BE2C (cell line): ENCODE results near the gene MBNL1.

Experiments used
- DNase-seq: peaks from one replicate; pipeline ENCODE4 v3.0.0-alpha.2; 2020
- H3K27me3 ChIP-seq: fragments of 250-450 bp; sonication (Bioruptor Pico); 2 replicates; pipeline ENCODE4 v1.5.1; 2020; ENCODE audit warnings: mild to moderate bottlenecking
- H3K36me3 ChIP-seq: fragments of 250-450 bp; sonication (Bioruptor Pico); 2 replicates; pipeline ENCODE4 v1.5.1; 2020; ENCODE audit warnings: mild to moderate bottlenecking
- H3K4me1 ChIP-seq: fragments of 250-450 bp; sonication (Bioruptor Pico); 2 replicates; pipeline ENCODE4 v1.5.1; 2020
- H3K4me3 ChIP-seq: 2 replicates; pipeline ENCODE4 v1.5.1; 2011; ENCODE audit warnings: low read depth, low read length
- H3K9me3 ChIP-seq: fragments of 250-450 bp; sonication (Bioruptor Pico); 2 replicates; pipeline ENCODE4 v1.5.1; 2020
- TF ChIP-seq, protein P1 (sequence below): IDR thresholded peaks from 2 replicates; pipeline ENCODE4 v1.5.1; 2012; ENCODE audit warnings: mild to moderate bottlenecking, low read depth, low read length

Gene MBNL1

DNA sequence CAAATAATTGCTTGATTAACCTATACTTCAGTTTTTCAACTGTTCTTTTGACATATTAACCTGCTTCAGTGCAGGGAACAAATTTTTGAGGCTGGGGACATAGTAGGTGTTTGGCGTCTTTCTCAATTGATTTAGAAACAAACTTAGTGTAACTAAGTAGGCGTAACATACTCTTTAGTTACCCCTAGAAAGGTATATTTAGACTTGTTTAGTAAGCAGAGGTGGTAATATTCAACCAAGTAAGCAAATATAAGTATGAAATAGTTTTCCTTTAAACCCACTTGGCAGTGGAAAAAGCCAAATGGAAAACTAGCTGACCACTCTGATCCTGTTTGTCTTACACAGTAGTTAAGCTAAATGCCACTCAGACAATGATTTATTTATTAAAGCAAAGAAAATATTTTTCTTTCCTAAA is 113.2 kb downstream of the MBNL1 start:
- H3K27me3 ChIP-seq, result no peaks in the 10 kb centered on the region
- no peaks in the 10 kb centered on the region for H3K36me3 ChIP-seq
- TF ChIP-seq, protein P1, sequence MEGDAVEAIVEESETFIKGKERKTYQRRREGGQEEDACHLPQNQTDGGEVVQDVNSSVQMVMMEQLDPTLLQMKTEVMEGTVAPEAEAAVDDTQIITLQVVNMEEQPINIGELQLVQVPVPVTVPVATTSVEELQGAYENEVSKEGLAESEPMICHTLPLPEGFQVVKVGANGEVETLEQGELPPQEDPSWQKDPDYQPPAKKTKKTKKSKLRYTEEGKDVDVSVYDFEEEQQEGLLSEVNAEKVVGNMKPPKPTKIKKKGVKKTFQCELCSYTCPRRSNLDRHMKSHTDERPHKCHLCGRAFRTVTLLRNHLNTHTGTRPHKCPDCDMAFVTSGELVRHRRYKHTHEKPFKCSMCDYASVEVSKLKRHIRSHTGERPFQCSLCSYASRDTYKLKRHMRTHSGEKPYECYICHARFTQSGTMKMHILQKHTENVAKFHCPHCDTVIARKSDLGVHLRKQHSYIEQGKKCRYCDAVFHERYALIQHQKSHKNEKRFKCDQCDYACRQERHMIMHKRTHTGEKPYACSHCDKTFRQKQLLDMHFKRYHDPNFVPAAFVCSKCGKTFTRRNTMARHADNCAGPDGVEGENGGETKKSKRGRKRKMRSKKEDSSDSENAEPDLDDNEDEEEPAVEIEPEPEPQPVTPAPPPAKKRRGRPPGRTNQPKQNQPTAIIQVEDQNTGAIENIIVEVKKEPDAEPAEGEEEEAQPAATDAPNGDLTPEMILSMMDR, result no peak
- H3K9me3 ChIP-seq, result no peaks in the 10 kb centered on the region
- no peak overlapping the region for H3K4me3 ChIP-seq
- peaks cover 7% of the 10 kb centered on the region; the same call in 1 of the 2 replicates for H3K4me1 ChIP-seq
- DNase-seq, result no peak

DNA sequence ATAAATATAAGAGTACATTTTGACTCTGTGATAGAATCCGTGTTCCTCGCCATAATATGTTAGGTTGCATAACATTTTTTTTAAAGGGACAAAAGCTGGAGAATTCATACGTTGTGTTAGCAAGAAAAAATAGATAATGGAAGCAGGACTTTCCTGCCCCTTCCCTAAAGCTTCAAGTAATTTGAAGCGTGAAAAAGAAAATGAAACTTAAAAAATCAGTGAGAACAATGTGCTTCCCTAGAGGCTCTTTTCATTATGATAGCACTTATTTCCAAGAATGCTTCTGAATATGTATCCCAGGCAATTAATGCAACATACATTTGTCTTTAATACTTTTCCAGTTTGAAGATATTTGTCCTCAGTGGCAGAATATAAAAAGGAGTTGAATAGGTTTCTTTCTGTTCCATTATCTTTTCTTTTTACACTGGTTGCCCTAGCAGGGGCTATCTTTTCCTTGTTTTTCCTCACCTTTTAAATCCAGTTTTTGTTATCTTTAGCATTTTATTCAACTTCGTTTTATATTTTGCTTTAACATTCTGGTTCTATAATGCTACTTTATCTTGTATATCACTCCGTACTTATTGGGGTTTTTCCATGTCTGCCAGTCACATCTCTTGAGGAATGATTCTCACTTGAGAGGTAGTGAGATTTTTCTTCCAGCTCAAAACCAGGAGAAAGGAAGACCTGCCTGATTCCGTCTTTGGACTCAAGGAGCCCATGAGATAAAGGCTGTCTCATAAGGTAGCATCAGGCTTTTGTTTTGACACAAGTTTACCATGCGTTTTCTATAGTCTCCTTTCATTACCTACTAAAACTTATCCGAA is 113.8 kb downstream of the MBNL1 start:
- TF ChIP-seq, protein P1, result no peak
- no peak for DNase-seq
- no peaks in the 10 kb centered on the region for H3K27me3 ChIP-seq
- peaks cover 3% of the 10 kb centered on the region; the same call in 1 of the 2 replicates for H3K4me1 ChIP-seq
- H3K36me3 ChIP-seq, result no peaks in the 10 kb centered on the region
- H3K4me3 ChIP-seq, result no peak overlapping the region
- H3K9me3 ChIP-seq, result no peaks in the 10 kb centered on the region

DNA sequence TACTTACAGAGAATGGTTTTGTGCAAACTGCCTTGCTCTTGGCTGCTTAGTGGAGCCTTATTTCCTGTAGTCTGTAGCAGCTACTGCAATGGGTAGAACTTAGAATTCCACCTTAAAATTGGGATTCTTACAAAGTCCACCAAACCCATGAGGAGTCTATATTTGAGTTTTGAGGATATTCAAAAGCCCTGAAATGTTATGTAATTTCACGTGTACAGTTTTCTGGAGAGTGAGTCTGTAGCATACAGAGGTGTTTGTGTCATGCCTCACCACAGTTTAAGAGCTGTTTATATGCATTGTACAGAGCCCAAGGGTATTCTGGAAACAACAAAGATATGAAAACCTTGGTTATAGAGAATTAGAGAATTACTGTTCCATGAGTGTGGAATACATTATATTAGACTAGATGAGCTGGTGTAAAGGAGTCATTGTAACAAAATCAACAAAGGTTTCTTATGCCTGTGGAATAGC is 114.4 kb downstream of the MBNL1 start:
- DNase-seq, result no peak
- Histone ChIP-seq H3K36me3 (no peaks in the 10 kb centered on the region), H3K4me3 (no peak overlapping the region), H3K27me3 (no peaks in the 10 kb centered on the region), H3K4me1 (peaks cover 3% of the 10 kb centered on the region; the same call in 1 of the 2 replicates), H3K9me3 (no peaks in the 10 kb centered on the region)
- TF ChIP-seq, protein P1, result no peak

DNA sequence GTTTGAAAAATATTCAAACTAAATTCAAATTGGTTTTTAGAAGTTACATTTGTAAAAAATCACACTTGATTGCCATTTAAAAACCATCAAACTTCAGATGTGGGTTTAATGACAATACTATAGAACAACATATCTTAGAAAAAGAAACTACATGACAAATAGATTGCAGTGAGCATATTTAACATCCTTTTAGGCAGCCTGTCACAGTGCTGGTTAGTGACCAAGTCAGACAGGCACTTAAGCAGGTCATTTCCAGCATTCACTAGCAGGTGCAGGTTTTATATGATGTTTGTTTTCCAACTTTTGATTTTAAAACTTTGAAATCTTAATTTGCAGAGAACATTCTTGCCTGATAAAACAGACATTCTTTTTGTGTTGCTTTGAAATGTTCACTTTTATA is 115.7 kb downstream of the MBNL1 start:
- Histone ChIP-seq H3K4me1 (peaks cover 3% of the 10 kb centered on the region; the same call in 1 of the 2 replicates), H3K4me3 (no peak overlapping the region), H3K27me3 (no peaks in the 10 kb centered on the region), H3K9me3 (no peaks in the 10 kb centered on the region), H3K36me3 (no peaks in the 10 kb centered on the region)
- TF ChIP-seq, protein P1, result no peak
- no peak for DNase-seq

DNA sequence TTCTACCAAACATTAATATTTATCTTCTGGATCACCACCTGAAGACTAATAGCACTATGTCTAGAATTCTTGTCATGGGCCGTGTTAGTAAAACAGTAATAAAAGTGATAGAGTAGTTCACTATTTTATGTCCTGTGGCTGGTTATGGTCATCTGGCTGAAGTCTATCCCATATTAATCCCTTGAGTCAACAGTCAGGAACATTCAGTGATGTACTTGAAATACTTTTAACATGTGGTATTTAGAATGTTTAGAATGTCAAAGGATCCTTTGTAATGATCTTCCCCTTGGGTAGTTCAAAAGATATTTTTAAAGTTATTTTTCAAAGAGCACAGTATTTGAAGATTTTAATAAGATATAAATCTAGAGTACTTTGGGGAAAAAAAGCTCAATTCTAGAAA is 117.0 kb downstream of the MBNL1 start:
- H3K4me3 ChIP-seq, result no peak overlapping the region
- no peaks in the 10 kb centered on the region for H3K36me3 ChIP-seq
- H3K4me1 ChIP-seq, result no peaks in the 10 kb centered on the region
- H3K9me3 ChIP-seq, result no peaks in the 10 kb centered on the region
- H3K27me3 ChIP-seq, result no peaks in the 10 kb centered on the region
- TF ChIP-seq, protein P1, result no peak
- no peak for DNase-seq

DNA sequence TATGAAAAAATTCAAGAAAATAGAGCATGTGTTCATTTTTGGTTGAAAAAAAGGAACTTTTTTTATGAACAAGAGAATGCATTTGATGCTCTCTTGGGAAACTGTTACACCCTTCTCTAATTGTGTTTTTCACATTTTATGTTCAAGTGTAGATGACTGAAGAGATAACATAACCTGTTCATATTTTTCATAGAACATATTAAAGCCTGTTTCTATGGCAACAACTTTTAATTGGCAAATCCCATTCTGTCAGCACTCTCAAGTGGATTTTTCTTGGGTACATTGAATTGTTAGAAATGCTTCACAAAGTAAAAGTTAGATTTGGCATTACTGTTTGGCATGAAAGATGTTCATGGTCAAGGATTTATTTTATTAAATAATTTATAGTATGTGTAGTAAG is 117.5 kb downstream of the MBNL1 start:
- Histone ChIP-seq H3K27me3 (no peaks in the 10 kb centered on the region), H3K36me3 (no peaks in the 10 kb centered on the region), H3K9me3 (no peaks in the 10 kb centered on the region), H3K4me1 (no peaks in the 10 kb centered on the region), H3K4me3 (no peak overlapping the region)
- no peak for DNase-seq
- TF ChIP-seq, protein P1, result no peak
